ENCODE data around the gene TBC1D2B. TPM values are rescaled to one million over a fixed set of nuclear protein-coding genes. Genes with fewer than 3 reads are reported as not detected.

TBC1D2B gene
- total RNA-seq, 1 donor from 2014 or later, result 13.8 TPM

DNA sequence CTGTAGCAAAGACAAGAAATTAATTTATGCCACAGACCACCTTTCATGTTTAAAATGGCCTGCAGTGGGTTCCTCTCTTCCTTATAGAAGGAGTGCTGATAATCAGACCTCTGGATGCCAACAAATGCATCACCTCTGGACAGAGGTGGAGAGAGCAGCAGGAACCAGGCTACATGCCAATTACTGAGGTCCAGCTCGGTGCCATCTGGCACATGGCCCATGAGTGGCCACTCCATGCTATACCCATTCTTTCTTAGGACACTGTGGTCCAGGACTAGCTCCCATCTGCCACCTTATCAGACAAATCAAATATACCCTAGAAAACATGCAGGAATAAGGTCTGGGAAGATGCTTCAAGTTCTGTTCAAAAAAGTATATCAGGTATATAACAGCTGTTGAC is 60.7 kb downstream of the TBC1D2B start:
- Mint-ChIP-seq H3K9me3 (ENCODE audit: unreplicated experiment) (no peaks in the 10 kb centered on the region), H3K27me3 (ENCODE audit: unreplicated experiment) (no peaks in the 10 kb centered on the region), H3K27ac (ENCODE audit: unreplicated experiment) (no peak overlapping the region), H3K36me3 (ENCODE audit: low read depth, unreplicated experiment) (peaks cover 4% of the 10 kb centered on the region), H3K4me1 (ENCODE audit: unreplicated experiment) (no peaks in the 10 kb centered on the region), H3K4me3 (ENCODE audit: unreplicated experiment) (no peak overlapping the region)
- TF ChIP-seq, protein P1, sequence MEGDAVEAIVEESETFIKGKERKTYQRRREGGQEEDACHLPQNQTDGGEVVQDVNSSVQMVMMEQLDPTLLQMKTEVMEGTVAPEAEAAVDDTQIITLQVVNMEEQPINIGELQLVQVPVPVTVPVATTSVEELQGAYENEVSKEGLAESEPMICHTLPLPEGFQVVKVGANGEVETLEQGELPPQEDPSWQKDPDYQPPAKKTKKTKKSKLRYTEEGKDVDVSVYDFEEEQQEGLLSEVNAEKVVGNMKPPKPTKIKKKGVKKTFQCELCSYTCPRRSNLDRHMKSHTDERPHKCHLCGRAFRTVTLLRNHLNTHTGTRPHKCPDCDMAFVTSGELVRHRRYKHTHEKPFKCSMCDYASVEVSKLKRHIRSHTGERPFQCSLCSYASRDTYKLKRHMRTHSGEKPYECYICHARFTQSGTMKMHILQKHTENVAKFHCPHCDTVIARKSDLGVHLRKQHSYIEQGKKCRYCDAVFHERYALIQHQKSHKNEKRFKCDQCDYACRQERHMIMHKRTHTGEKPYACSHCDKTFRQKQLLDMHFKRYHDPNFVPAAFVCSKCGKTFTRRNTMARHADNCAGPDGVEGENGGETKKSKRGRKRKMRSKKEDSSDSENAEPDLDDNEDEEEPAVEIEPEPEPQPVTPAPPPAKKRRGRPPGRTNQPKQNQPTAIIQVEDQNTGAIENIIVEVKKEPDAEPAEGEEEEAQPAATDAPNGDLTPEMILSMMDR (IDR thresholded peaks at IDR 0.05; ENCODE audit: unreplicated experiment), result no peak
- DNase-seq (ENCODE audit: low spot score), result no peak

DNA sequence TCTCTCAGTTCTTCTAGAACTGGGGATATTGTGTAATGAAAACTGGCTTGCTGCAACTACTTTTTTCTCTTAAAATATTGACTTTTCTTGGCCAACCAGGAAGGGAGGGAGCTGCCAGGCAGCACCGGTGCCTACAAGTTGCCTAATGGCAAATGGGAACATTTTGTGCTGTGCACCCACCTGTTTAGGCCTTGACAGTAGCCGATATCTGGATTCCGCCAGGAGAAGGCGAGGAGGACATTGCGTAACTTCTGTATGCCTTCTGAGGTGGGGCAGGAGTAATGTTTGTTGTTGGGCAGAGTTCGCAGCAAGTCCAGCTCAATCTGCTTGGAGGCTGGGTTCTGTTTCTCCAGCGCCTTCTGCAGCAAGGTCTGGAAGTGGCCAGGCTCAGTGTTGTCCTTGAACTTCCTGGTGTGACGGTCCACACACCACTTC is 64.9 kb downstream of the TBC1D2B start:
- H3K27ac Mint-ChIP-seq (ENCODE audit: unreplicated experiment), result no peak overlapping the region
- H3K4me1 Mint-ChIP-seq (ENCODE audit: unreplicated experiment), result no peaks in the 10 kb centered on the region
- TF ChIP-seq, protein P1 (IDR thresholded peaks at IDR 0.05; ENCODE audit: unreplicated experiment), result no peak
- H3K9me3 Mint-ChIP-seq (ENCODE audit: unreplicated experiment), result no peaks in the 10 kb centered on the region
- H3K4me3 Mint-ChIP-seq (ENCODE audit: unreplicated experiment), result no peak overlapping the region
- H3K27me3 Mint-ChIP-seq (ENCODE audit: unreplicated experiment), result peaks cover 1% of the 10 kb centered on the region
- DNase-seq (ENCODE audit: low spot score), result no peak
- H3K36me3 Mint-ChIP-seq (ENCODE audit: low read depth, unreplicated experiment), result peaks cover 5% of the 10 kb centered on the region

DNA sequence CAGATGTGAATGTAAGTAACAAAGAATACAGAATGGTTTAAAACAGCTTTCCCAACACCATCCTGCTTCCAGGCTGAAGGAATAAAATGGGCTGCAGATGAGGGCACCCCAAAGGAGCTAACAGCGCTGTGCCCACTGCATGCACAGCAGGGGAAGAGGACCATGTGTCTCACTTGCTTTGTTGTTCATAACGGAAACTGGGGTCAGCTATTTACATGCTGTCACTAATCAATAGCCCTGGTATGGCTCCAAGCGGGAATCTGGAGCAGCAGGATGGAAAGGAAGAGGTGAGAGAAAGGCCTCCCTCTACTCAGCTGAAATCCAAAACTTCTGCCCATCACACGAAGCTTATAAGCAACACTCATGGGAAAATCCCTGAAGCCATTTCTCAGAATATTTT is 67.4 kb downstream of the TBC1D2B start:
- H3K27me3 Mint-ChIP-seq (ENCODE audit: unreplicated experiment), result peaks cover 8% of the 10 kb centered on the region
- no peaks in the 10 kb centered on the region for H3K9me3 Mint-ChIP-seq (ENCODE audit: unreplicated experiment)
- no peak for DNase-seq (ENCODE audit: low spot score)
- no peak overlapping the region for H3K4me3 Mint-ChIP-seq (ENCODE audit: unreplicated experiment)
- H3K27ac Mint-ChIP-seq (ENCODE audit: unreplicated experiment), result no peak overlapping the region
- TF ChIP-seq, protein P1 (IDR thresholded peaks at IDR 0.05; ENCODE audit: unreplicated experiment), result no peak
- H3K4me1 Mint-ChIP-seq (ENCODE audit: unreplicated experiment), result peaks cover 11% of the 10 kb centered on the region
- H3K36me3 Mint-ChIP-seq (ENCODE audit: low read depth, unreplicated experiment), result peaks cover 17% of the 10 kb centered on the region

DNA sequence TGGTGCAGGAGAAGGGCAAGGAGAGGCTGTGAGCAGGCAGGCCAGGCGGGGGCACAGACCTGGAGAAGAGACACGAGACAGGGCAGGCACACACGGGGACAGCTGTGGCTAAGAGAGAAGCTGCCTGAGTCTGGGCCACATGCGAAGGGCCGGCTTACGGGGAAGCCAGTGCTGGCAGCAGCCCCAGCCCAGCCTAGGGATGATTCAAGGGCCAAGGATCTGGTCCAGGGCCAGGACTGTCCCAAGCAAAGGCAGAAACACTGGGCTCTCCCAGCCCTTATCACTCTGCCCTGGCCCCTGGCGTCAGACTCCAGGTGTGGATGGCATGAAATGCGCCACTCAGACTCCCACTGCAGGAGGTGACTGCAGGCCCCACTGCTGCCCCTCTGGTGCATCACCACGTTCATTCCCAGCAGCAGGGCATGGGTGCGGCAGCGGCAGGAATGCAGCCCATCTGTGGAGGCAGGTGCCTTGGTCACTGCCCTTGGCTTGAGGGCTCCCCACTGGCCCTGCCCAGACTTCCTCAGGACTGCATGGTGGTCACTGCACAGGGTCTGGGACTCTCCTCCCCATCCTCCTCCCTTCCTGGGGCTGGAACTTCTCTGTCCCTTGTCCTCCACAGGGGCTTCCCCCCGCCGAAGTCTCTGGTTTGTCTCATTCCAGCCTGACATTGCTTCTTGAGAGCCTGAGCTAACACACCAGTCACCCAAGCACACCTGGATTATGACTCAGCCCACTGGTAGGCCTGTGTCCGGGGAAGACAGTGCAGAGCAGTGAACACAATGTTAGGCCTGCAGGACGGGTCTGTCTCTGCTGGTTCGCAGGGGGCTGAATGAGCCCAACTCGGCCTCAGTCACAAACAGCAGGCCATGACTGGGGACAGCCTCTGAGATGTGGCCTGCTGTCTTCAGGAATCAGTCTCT is 69.3 kb downstream of the TBC1D2B start:
- Mint-ChIP-seq H3K36me3 (ENCODE audit: low read depth, unreplicated experiment) (peaks cover 17% of the 10 kb centered on the region), H3K4me3 (ENCODE audit: unreplicated experiment) (no peak overlapping the region), H3K9me3 (ENCODE audit: unreplicated experiment) (no peaks in the 10 kb centered on the region), H3K27ac (ENCODE audit: unreplicated experiment) (no peak overlapping the region), H3K27me3 (ENCODE audit: unreplicated experiment) (peaks cover 8% of the 10 kb centered on the region), H3K4me1 (ENCODE audit: unreplicated experiment) (peaks cover 11% of the 10 kb centered on the region)
- DNase-seq (ENCODE audit: low spot score), result no peak
- TF ChIP-seq, protein P1 (IDR thresholded peaks at IDR 0.05; ENCODE audit: unreplicated experiment), result no peak
